ENCODE data around the gene FAM171A2.

FAM171A2 gene

GRCh38 chr17:44402564-44403172 is 39.0 kb upstream of the FAM171A2 start:
- H3K4me3 ChIP-seq (ENCODE audit: low read length): no peak overlapping the region
- no peaks in the 10 kb centered on the region for H3K9me3 ChIP-seq (ENCODE audit: control insufficient read depth, insufficient read depth, low read length)
- peak overlapping the region; percentile 5; the same call in 1 of the 2 replicates for H3K4me2 ChIP-seq (ENCODE audit: low read length)
- H3K27ac ChIP-seq (ENCODE audit: low read depth, low read length): no peak overlapping the region
- H3K9me2 ChIP-seq (replicated peaks; ENCODE audit: control insufficient read depth, low read length): no peaks in the 10 kb centered on the region
- H3K36me3 ChIP-seq (ENCODE audit: control insufficient read depth, low read length): peaks cover 66% of the 10 kb centered on the region
- no peaks in the 10 kb centered on the region for H3F3A ChIP-seq (ENCODE audit: control insufficient read depth, insufficient read depth)
- H3K4me1 ChIP-seq (ENCODE audit: control insufficient read depth, low read length): peaks cover 13% of the 10 kb centered on the region
- no peaks in the 10 kb centered on the region for H3K27me3 ChIP-seq (ENCODE audit: control insufficient read depth, low read length)
- no peaks in the 10 kb centered on the region for H4K20me1 ChIP-seq (ENCODE audit: control insufficient read depth, insufficient read depth, low read depth, low read length)
- TF ChIP-seq CTCF (IDR thresholded peaks at IDR 0.05; ENCODE audit: low read depth, low read length, poor library complexity, severe bottlenecking): no peak
- TF ChIP-seq EZH2phosphoT487 (IDR thresholded peaks at IDR 0.05; ENCODE audit: borderline replicate concordance, low read length): no peak
- no peaks in the 10 kb centered on the region for H3K79me2 ChIP-seq (ENCODE audit: control insufficient read depth, low read length)

- no peaks in the 10 kb centered on the region for H3F3A ChIP-seq (ENCODE audit: control insufficient read depth, insufficient read depth)
Measured at GRCh38 chr17:44400226-44400847, 36.7 kb upstream of the FAM171A2 start.

GRCh38 chr17:44398692-44399691 is 35.3 kb upstream of the FAM171A2 start:
- Histone ChIP-seq H3K27ac (ENCODE audit: low read depth, low read length) (no peak overlapping the region), H4K20me1 (ENCODE audit: control insufficient read depth, insufficient read depth, low read depth, low read length) (no peaks in the 10 kb centered on the region), H3K4me1 (ENCODE audit: control insufficient read depth, low read length) (peaks cover 13% of the 10 kb centered on the region), H3F3A (ENCODE audit: control insufficient read depth, insufficient read depth) (no peaks in the 10 kb centered on the region), H3K9me3 (ENCODE audit: control insufficient read depth, insufficient read depth, low read length) (no peaks in the 10 kb centered on the region), H3K36me3 (ENCODE audit: control insufficient read depth, low read length) (peaks cover 51% of the 10 kb centered on the region), H3K4me2 (ENCODE audit: low read length) (no peak overlapping the region), H3K27me3 (ENCODE audit: control insufficient read depth, low read length) (no peaks in the 10 kb centered on the region), H3K9me2 (replicated peaks; ENCODE audit: control insufficient read depth, low read length) (no peaks in the 10 kb centered on the region), H3K4me3 (ENCODE audit: low read length) (no peak overlapping the region), H3K79me2 (ENCODE audit: control insufficient read depth, low read length) (no peaks in the 10 kb centered on the region)
- no peak for TF ChIP-seq CTCF (IDR thresholded peaks at IDR 0.05; ENCODE audit: low read depth, low read length, poor library complexity, severe bottlenecking)
- no peak for TF ChIP-seq EZH2phosphoT487 (IDR thresholded peaks at IDR 0.05; ENCODE audit: borderline replicate concordance, low read length)

More at GRCh38 chr17:44400226-44400847, 36.7 kb upstream of the FAM171A2 start:
- TF ChIP-seq EZH2phosphoT487 (IDR thresholded peaks at IDR 0.05; ENCODE audit: borderline replicate concordance, low read length) (no peak), CTCF (IDR thresholded peaks at IDR 0.05; ENCODE audit: low read depth, low read length, poor library complexity, severe bottlenecking) (peak; percentile 65)
- Histone ChIP-seq H3K79me2 (ENCODE audit: control insufficient read depth, low read length) (no peaks in the 10 kb centered on the region), H3K9me3 (ENCODE audit: control insufficient read depth, insufficient read depth, low read length) (no peaks in the 10 kb centered on the region), H3K4me1 (ENCODE audit: control insufficient read depth, low read length) (peaks cover 13% of the 10 kb centered on the region), H3K36me3 (ENCODE audit: control insufficient read depth, low read length) (peaks cover 58% of the 10 kb centered on the region), H3K4me3 (ENCODE audit: low read length) (no peak overlapping the region), H3K4me2 (ENCODE audit: low read length) (no peak overlapping the region), H3K27ac (ENCODE audit: low read depth, low read length) (no peak overlapping the region), H3K9me2 (replicated peaks; ENCODE audit: control insufficient read depth, low read length) (no peaks in the 10 kb centered on the region), H3K27me3 (ENCODE audit: control insufficient read depth, low read length) (no peaks in the 10 kb centered on the region), H4K20me1 (ENCODE audit: control insufficient read depth, insufficient read depth, low read depth, low read length) (no peaks in the 10 kb centered on the region)
